GM12891 (cell line): ENCODE measurements around the gene PIBF1.

ENCODE experiments used
- PAX5 ChIP-seq: IDR thresholded peaks from 2 replicates; pipeline ENCODE4 v1.6.1; 2011; ENCODE audit warnings: low read length, moderate library complexity, mild to moderate bottlenecking; ENCODE audit not compliant: insufficient read depth, severe bottlenecking
- POLR2A ChIP-seq: IDR thresholded peaks from 2 replicates; pipeline ENCODE4 v1.6.1; 2011; ENCODE audit warnings: low read depth, low read length, control low read depth
- POLR2AphosphoS5 ChIP-seq: IDR thresholded peaks from 2 replicates; pipeline ENCODE4 v1.6.1; 2011; ENCODE audit warnings: low read depth, low read length, control low read depth
- POU2F2 ChIP-seq: IDR thresholded peaks from 2 replicates; pipeline ENCODE4 v1.6.1; 2011; ENCODE audit warnings: low read depth, mild to moderate bottlenecking, control low read depth, low read length, moderate library complexity
- SPI1 ChIP-seq: IDR thresholded peaks from 2 replicates; pipeline ENCODE4 v1.6.1; 2011; ENCODE audit warnings: low read depth, low read length, control low read depth
- TAF1 ChIP-seq: IDR thresholded peaks from 2 replicates; pipeline ENCODE4 v1.6.1; 2011; ENCODE audit warnings: low read depth, low read length, control low read depth

DNA sequence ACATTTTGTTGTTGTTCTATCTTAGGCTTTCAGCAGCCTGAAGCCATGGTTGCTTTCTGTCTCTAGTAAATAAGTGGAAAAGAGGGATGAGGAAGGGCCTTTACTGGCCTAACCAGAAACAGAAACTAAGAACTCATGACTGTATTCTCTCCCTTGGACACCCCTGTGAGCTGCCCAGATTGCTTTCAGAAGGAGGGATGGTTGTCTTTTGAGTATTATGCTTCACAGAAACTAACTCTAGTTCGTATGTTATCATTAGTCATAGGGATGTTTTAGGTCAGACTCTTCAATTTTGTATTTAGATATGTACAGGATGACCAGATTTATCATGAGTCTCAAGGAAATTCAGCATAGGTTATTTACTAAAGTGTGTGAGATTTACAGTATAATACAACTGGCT, 36.7 kb upstream of the PIBF1 start:
- TF ChIP-seq POLR2A (no peak), POLR2AphosphoS5 (no peak), TAF1 (no peak), POU2F2 (no peak), SPI1 (no peak), PAX5 (no peak)
